ENCODE data around the gene PLXNB2. TPM values are rescaled to one million over a fixed set of nuclear protein-coding genes. Genes with fewer than 3 reads are reported as not detected.

PLXNB2 gene
- total RNA-seq, 1 donor from 2014 or later = 180 TPM

- TF ChIP-seq POLR2AphosphoS5 (IDR thresholded peaks at IDR 0.05; ENCODE audit: insufficient read depth in 1 of 2, low read depth in 1 of 2) (no peak), POLR2A (IDR thresholded peaks at IDR 0.05) (no peak), CTCF (IDR thresholded peaks at IDR 0.05) (no peak)
- DNase-seq (ENCODE audit: extremely low spot score in 2 of 2) = no peak
- H3K4me1 ChIP-seq = no peaks in the 10 kb centered on the region
- no peak overlapping the region for H3K27ac ChIP-seq
- no peak overlapping the region for H3K4me3 ChIP-seq
- H3K9me3 ChIP-seq = no peaks in the 10 kb centered on the region
- H3K27me3 ChIP-seq = no peaks in the 10 kb centered on the region
- H3K36me3 ChIP-seq = no peaks in the 10 kb centered on the region
- intact Hi-C loops (cut with DNase I) = no loop called here
Measured at GRCh38 chr22:50316114-50317065, 8.9 kb upstream of the PLXNB2 start.

- intact Hi-C loops (cut with DNase I) = no loop called here
- Histone ChIP-seq H3K27ac (no peak overlapping the region), H3K4me3 (no peak overlapping the region), H3K9me3 (no peaks in the 10 kb centered on the region), H3K36me3 (no peaks in the 10 kb centered on the region), H3K27me3 (no peaks in the 10 kb centered on the region), H3K4me1 (no peaks in the 10 kb centered on the region)
- TF ChIP-seq POLR2AphosphoS5 (IDR thresholded peaks at IDR 0.05; ENCODE audit: insufficient read depth in 1 of 2, low read depth in 1 of 2) (no peak), POLR2A (IDR thresholded peaks at IDR 0.05) (no peak), CTCF (IDR thresholded peaks at IDR 0.05) (no peak)
- no peak for DNase-seq (ENCODE audit: extremely low spot score in 2 of 2)
Measured at GRCh38 chr22:50315289-50316113, 8.1 kb upstream of the PLXNB2 start.

DNA sequence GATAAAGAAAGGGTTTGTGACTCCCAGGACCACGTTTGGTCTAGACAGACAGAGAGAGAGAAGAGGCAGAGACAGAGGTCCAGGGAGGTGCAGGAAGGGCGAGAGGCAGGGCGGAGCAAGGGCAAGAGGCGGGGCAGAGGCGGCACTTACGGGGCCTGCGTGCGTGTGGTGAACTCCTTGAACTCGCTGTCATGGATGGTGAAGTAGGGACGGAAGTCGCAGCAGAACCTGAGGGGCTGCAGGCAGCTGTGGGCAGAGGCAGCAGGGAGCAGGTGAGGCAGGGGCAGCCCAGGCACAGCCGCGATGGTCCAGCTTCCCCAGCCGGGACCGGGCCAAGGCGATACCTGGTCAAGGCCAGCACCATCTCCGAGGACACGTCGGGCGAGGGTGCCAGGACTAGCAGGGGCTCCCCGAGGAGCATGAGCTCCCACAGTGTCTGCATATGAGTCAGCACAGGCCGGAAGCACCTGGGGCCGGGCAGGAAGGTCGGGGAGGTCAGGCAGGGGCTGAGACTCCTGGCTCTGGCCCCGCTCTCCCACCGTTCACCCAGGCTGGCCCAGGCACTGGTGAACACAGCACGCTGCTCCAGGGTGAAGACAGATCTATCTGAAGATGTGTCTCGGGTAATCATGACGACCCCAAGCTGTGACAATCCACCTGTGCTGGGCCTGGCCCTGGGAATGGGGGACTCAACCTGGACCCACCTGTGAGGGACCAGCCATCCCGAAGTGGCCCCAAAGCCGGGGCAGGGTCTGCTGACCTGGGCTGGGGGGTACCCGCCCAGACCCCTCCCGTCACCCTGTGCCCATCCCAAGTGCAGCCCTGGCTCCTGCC, 7.2 kb upstream of the PLXNB2 start:
- no peaks in the 10 kb centered on the region for H3K4me1 ChIP-seq
- H3K27me3 ChIP-seq = no peaks in the 10 kb centered on the region
- intact Hi-C loops (cut with DNase I) = no loop called here
- TF ChIP-seq POLR2A (IDR thresholded peaks at IDR 0.05) (no peak), CTCF (IDR thresholded peaks at IDR 0.05) (no peak), POLR2AphosphoS5 (IDR thresholded peaks at IDR 0.05; ENCODE audit: insufficient read depth in 1 of 2, low read depth in 1 of 2) (peak in 1 of 2 donors; percentile 25)
- H3K27ac ChIP-seq = no peak overlapping the region
- no peaks in the 10 kb centered on the region for H3K36me3 ChIP-seq
- H3K4me3 ChIP-seq = peak overlapping the region; percentile 8 to 21
- H3K9me3 ChIP-seq = no peaks in the 10 kb centered on the region
- no peak for DNase-seq (ENCODE audit: extremely low spot score in 2 of 2)

DNA sequence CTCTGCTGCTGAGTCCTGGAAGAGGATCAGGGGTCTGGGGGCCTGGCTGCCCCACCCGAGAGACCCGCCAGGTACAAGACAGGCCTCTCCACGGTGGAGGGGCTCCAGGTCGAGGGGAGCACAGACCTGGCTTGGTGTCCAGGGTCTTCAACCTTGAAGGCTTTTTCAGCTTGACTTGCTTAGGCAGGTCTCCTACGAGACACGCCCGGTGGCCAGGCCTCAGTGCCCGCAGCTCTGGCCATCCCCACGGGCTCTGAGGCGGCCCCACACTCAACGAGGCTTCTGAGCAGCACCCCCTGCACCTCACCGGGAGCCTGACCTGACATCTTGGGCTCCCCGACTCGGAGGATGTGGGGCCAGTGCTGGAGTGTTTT, 6.6 kb upstream of the PLXNB2 start:
- no peak overlapping the region for H3K27ac ChIP-seq
- TF ChIP-seq POLR2A (IDR thresholded peaks at IDR 0.05) (no peak), POLR2AphosphoS5 (IDR thresholded peaks at IDR 0.05; ENCODE audit: insufficient read depth in 1 of 2, low read depth in 1 of 2) (no peak), CTCF (IDR thresholded peaks at IDR 0.05) (no peak)
- no peaks in the 10 kb centered on the region for H3K9me3 ChIP-seq
- no peaks in the 10 kb centered on the region for H3K36me3 ChIP-seq
- intact Hi-C loops (cut with DNase I) = no loop called here
- no peak overlapping the region for H3K4me3 ChIP-seq
- peaks cover 4% of the 10 kb centered on the region for H3K4me1 ChIP-seq
- no peaks in the 10 kb centered on the region for H3K27me3 ChIP-seq
- DNase-seq (ENCODE audit: extremely low spot score in 2 of 2) = no peak

Measured in vagina (tissue), 2 donors.